SK-N-SH treated with all-trans-retinoic acid at 6 μM for 48 hours (cell line): ENCODE measurements around the gene SLC16A4.
"Not testable (repeated sequence)": the region's sequence is repeated elsewhere in the genome, so short reads cannot be mapped to it uniquely, and the experiment has no call there.

Experiments used
- ATAC-seq: fragments of 200-7000 bp; cut with Tn5 transposase; 3 replicates; pipeline ENCODE4 v1.9.1; 2020; ENCODE audit warnings: mild to moderate bottlenecking, moderate library complexity
- ARNTL ChIP-seq: fragments of 450-650 bp; formaldehyde crosslinking; IDR thresholded peaks from 2 replicates; pipeline ENCODE4 v1.5.0; 2020; ENCODE audit warnings: low read depth, mild to moderate bottlenecking, moderate library complexity, borderline replicate concordance
- BACH2 ChIP-seq: fragments of 250-450 bp; sonication (Bioruptor Pico); IDR thresholded peaks from 2 replicates; pipeline ENCODE4 v1.9.0; 2021; ENCODE audit warnings: mild to moderate bottlenecking, borderline replicate concordance
- CSDC2 ChIP-seq: fragments of 250-450 bp; sonication (Bioruptor Pico); IDR thresholded peaks from 2 replicates; pipeline ENCODE4 v1.5.0; 2020; ENCODE audit warnings: mild to moderate bottlenecking, moderate library complexity
- CSRNP3 ChIP-seq: fragments of 250-450 bp; sonication (Bioruptor Pico); IDR thresholded peaks from 2 replicates; pipeline ENCODE4 v1.5.1; 2021; ENCODE audit warnings: mild to moderate bottlenecking, moderate library complexity
- ESRRG ChIP-seq: fragments of 250-450 bp; sonication (Bioruptor Pico); IDR thresholded peaks from 2 replicates; pipeline ENCODE4 v1.6.1; 2021; ENCODE audit warnings: mild to moderate bottlenecking
- GLIS3 ChIP-seq: fragments of 250-450 bp; sonication (Bioruptor Pico); IDR thresholded peaks from 2 replicates; pipeline ENCODE4 v1.5.0; 2020; ENCODE audit warnings: mild to moderate bottlenecking, moderate library complexity
- ISL1 ChIP-seq: fragments of 250-450 bp; sonication (Bioruptor Pico); IDR thresholded peaks from 2 replicates; pipeline ENCODE4 v2.1.2; 2022; ENCODE audit warnings: mild to moderate bottlenecking, moderate library complexity
- OSR1 ChIP-seq: fragments of 250-450 bp; sonication (Bioruptor Pico); IDR thresholded peaks from 2 replicates; pipeline ENCODE4 v1.8.0; 2022; ENCODE audit warnings: moderate library complexity, mild to moderate bottlenecking, inconsistent platforms
- PPARA ChIP-seq: fragments of 250-450 bp; sonication (Bioruptor Pico); IDR thresholded peaks from 2 replicates; pipeline ENCODE4 v1.5.0; 2020; ENCODE audit warnings: mild to moderate bottlenecking, borderline replicate concordance
- RARB ChIP-seq: fragments of 250-450 bp; sonication (Bioruptor Pico); IDR thresholded peaks from 2 replicates; pipeline ENCODE4 v1.8.0; 2021; ENCODE audit warnings: mild to moderate bottlenecking, moderate library complexity
- SNAI2 ChIP-seq: fragments of 250-450 bp; sonication (Bioruptor Pico); IDR thresholded peaks from 2 replicates; pipeline ENCODE4 v1.5.0; 2020; ENCODE audit warnings: mild to moderate bottlenecking, moderate library complexity
- TCF4 ChIP-seq: fragments of 250-450 bp; sonication (Bioruptor Pico); IDR thresholded peaks from 2 replicates; pipeline ENCODE4 v1.8.0; 2021; ENCODE audit warnings: mild to moderate bottlenecking, moderate library complexity, borderline replicate concordance
- TOX ChIP-seq: fragments of 250-450 bp; sonication (Bioruptor Pico); IDR thresholded peaks from 2 replicates; pipeline ENCODE4 v1.8.0; 2021; ENCODE audit warnings: mild to moderate bottlenecking, moderate library complexity, borderline replicate concordance
- ZFP3 ChIP-seq: fragments of 250-450 bp; sonication (Bioruptor Pico); IDR thresholded peaks from 2 replicates; pipeline ENCODE4 v1.5.0; 2020; ENCODE audit warnings: mild to moderate bottlenecking, moderate library complexity
- ZFP30 ChIP-seq: fragments of 450-650 bp; formaldehyde crosslinking; IDR thresholded peaks from 2 replicates; pipeline ENCODE4 v1.5.0; 2022; ENCODE audit warnings: mild to moderate bottlenecking, moderate library complexity
- ZNF565 ChIP-seq: fragments of 450-650 bp; formaldehyde crosslinking; conservative IDR thresholded peaks from 2 replicates; pipeline ENCODE4 v1.5.0; 2020; ENCODE audit warnings: low read depth, mild to moderate bottlenecking, moderate library complexity
- ZNF70 ChIP-seq: fragments of 450-650 bp; formaldehyde crosslinking; IDR thresholded peaks from 2 replicates; pipeline ENCODE4 v1.5.0; 2020; ENCODE audit warnings: mild to moderate bottlenecking, moderate library complexity
- ZNF8 ChIP-seq: fragments of 450-650 bp; formaldehyde crosslinking; IDR thresholded peaks from 2 replicates; pipeline ENCODE4 v1.5.0; 2020; ENCODE audit warnings: mild to moderate bottlenecking, moderate library complexity
- TF ChIP-seq, protein P1 (sequence below): fragments of 250-450 bp; sonication (Bioruptor Pico); IDR thresholded peaks from 2 replicates; pipeline ENCODE4 v1.8.0; 2020; ENCODE audit warnings: mild to moderate bottlenecking, moderate library complexity, borderline replicate concordance
- TF ChIP-seq, protein P2 (sequence below): fragments of 250-450 bp; sonication (Bioruptor Pico); IDR thresholded peaks from 2 replicates; pipeline ENCODE4 v1.8.0; 2021; ENCODE audit warnings: low read depth, mild to moderate bottlenecking, moderate library complexity, borderline replicate concordance
- TF ChIP-seq, protein P3 (sequence below): fragments of 250-450 bp; sonication (Bioruptor Pico); IDR thresholded peaks from 2 replicates; pipeline ENCODE4 v1.5.1; 2020; ENCODE audit warnings: low read depth, mild to moderate bottlenecking, moderate library complexity
- TF ChIP-seq, protein P4 (sequence below): fragments of 250-450 bp; sonication (Bioruptor Pico); IDR thresholded peaks from 2 replicates; pipeline ENCODE4 v1.5.0; 2020; ENCODE audit warnings: mild to moderate bottlenecking, moderate library complexity

The SLC16A4 gene

DNA sequence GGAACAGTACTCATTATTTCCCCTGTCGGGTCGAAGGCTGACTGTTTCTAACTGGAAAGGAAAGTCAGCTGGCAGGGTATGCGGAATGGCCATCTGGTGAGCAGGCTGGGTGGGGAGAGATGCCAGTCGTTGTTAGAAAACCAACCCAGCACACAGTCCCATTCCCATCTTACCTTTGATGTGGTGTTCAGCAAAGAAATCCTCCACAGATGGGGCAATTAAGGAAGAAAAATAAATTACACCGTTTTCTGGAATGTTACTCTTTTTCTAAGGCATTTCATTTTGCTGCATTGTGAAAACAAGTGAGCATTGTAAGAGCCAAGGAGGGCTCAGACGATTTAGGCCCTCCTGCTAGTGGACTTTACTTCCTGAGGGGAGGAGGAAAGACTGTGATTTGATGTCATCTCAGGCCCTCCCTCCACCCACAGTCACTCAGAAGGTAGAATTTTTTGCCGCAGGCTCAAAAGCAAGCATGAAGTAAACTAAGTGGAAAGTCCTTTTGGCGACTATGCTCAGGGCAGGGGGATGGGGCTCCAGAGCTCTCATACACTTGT is at the start of gene SLC16A4:
Gene SLC16A4 (minus strand): TSS at position 335 of the 554 bp plus-strand sequence. CDS start 1,703 bp downstream, outside the sequence.
- TF ChIP-seq ZNF8 (CRISPR knock-in tag), result no peak
- peak; percentile 44; the same call in 1 of the 2 replicates for TF ChIP-seq TCF4
- peak; percentile 46 for TF ChIP-seq ISL1 (CRISPR knock-in tag)
- peak; percentile 79 for ATAC-seq

DNA sequence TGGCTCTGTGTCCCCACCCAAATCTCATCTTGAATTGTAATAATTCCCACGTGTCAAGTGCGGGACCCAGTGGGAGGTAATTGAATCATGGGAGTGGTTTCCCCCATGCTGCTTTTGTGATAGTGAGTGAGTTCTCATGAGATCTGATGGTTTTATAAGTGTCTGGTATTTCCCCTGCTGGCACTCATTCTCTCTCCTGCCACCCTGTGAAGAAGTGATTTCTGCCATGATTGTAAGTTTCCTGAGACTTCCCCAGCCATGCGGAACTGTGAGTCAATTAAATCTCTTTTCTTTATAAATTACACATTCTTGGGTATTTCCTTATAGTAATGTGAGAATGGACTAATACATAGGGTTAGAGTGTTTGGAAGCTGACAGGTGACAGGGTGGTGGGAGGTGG is 49.0 kb upstream of the SLC16A4 start:
- ATAC-seq, result not testable (repeated sequence)

DNA sequence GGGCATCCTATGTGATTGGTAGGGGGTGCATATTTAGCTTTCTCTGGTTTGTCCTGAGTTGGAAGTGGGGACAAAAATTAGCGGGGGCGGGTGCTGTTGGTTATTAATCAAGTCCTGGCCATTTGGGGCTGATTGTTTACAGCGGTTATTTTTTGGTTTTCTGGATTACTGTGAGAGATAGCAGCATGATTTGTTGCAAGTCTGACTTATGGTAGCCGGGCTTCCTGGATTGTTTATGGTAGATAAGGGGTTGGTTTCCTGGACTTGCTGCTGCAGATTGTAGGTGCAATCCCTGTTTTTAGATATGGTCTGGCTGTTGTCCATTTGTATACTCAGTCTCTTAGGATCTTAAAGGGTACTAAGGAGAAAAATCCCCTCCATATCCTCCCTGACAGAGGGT is 48.1 kb upstream of the SLC16A4 start:
- no peak for ATAC-seq
- TF ChIP-seq SNAI2 (CRISPR knock-in tag) (no peak), GLIS3 (CRISPR knock-in tag) (no peak), BACH2 (CRISPR knock-in tag) (no peak)

DNA sequence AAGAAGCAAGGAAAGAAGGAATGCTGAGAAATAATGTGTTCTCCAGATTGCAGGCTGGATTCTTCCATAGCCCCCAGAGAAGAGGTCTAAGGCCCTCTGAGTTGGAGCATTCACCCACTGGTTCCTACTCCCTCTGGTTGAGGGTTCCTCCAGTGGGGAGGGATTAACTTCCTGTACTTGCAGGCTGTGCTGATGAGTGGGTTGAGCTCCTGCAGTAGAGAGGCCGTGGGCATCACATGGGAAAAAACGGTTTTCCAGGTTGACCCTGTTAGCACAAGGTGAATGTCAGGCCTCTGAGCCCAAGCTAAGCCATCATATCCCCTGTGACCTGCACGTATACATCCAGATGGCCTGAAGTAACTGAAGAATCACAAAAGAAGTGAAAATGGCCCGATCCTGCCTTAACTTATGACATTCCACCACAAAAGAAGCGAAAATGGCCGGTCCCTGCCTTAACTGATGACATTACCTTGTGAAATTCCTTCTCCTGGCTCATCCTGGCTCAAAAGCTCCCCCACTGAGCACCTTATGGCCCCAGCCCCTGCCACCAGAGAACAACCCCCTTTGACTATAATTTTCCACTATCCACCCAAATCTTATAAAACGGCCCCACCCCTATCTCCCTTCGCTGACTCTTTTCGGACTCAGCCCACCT is 46.9 kb upstream of the SLC16A4 start:
- not testable (repeated sequence) for ATAC-seq

- ATAC-seq, result no peak
- TF ChIP-seq CSRNP3, result no peak
- TF ChIP-seq ZFP3 (CRISPR knock-in tag), result no peak
- TF ChIP-seq ISL1 (CRISPR knock-in tag), result no peak
- TF ChIP-seq TCF4, result no peak
- TF ChIP-seq TOX (CRISPR knock-in tag), result no peak
- no peak for TF ChIP-seq OSR1 (CRISPR knock-in tag)
- no peak for TF ChIP-seq PPARA (CRISPR knock-in tag)
- no peak for TF ChIP-seq SNAI2 (CRISPR knock-in tag)
Measured at GRCh38 chr1:110436635-110437034, 45.8 kb upstream of the SLC16A4 start.

GRCh38 chr1:110434946-110435345 is 44.1 kb upstream of the SLC16A4 start:
- no peak for TF ChIP-seq SNAI2 (CRISPR knock-in tag)
- TF ChIP-seq ZNF70 (CRISPR knock-in tag), result no peak
- TF ChIP-seq, protein P1, sequence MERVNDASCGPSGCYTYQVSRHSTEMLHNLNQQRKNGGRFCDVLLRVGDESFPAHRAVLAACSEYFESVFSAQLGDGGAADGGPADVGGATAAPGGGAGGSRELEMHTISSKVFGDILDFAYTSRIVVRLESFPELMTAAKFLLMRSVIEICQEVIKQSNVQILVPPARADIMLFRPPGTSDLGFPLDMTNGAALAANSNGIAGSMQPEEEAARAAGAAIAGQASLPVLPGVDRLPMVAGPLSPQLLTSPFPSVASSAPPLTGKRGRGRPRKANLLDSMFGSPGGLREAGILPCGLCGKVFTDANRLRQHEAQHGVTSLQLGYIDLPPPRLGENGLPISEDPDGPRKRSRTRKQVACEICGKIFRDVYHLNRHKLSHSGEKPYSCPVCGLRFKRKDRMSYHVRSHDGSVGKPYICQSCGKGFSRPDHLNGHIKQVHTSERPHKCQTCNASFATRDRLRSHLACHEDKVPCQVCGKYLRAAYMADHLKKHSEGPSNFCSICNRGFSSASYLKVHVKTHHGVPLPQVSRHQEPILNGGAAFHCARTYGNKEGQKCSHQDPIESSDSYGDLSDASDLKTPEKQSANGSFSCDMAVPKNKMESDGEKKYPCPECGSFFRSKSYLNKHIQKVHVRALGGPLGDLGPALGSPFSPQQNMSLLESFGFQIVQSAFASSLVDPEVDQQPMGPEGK (CRISPR knock-in tag), result no peak
- no peak for TF ChIP-seq ARNTL (CRISPR knock-in tag)
- TF ChIP-seq ZNF8 (CRISPR knock-in tag), result no peak
- TF ChIP-seq, protein P2, sequence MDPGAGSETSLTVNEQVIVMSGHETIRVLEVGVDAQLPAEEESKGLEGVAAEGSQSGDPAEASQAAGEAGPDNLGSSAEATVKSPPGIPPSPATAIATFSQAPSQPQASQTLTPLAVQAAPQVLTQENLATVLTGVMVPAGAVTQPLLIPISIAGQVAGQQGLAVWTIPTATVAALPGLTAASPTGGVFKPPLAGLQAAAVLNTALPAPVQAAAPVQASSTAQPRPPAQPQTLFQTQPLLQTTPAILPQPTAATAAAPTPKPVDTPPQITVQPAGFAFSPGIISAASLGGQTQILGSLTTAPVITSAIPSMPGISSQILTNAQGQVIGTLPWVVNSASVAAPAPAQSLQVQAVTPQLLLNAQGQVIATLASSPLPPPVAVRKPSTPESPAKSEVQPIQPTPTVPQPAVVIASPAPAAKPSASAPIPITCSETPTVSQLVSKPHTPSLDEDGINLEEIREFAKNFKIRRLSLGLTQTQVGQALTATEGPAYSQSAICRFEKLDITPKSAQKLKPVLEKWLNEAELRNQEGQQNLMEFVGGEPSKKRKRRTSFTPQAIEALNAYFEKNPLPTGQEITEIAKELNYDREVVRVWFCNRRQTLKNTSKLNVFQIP (CRISPR knock-in tag), result no peak
- no peak for TF ChIP-seq BACH2 (CRISPR knock-in tag)
- TF ChIP-seq TCF4, result no peak
- TF ChIP-seq ZFP30 (CRISPR knock-in tag), result no peak
- no peak for TF ChIP-seq PPARA (CRISPR knock-in tag)
- TF ChIP-seq RARB (CRISPR knock-in tag), result no peak
- no peak for TF ChIP-seq GLIS3 (CRISPR knock-in tag)
- no peak for TF ChIP-seq ZFP3 (CRISPR knock-in tag)
- no peak for TF ChIP-seq CSDC2
- TF ChIP-seq CSRNP3, result no peak
- TF ChIP-seq, protein P3, sequence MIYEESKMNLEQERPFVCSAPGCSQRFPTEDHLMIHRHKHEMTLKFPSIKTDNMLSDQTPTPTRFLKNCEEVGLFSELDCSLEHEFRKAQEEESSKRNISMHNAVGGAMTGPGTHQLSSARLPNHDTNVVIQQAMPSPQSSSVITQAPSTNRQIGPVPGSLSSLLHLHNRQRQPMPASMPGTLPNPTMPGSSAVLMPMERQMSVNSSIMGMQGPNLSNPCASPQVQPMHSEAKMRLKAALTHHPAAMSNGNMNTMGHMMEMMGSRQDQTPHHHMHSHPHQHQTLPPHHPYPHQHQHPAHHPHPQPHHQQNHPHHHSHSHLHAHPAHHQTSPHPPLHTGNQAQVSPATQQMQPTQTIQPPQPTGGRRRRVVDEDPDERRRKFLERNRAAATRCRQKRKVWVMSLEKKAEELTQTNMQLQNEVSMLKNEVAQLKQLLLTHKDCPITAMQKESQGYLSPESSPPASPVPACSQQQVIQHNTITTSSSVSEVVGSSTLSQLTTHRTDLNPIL (CRISPR knock-in tag), result no peak
- no peak for TF ChIP-seq ESRRG (CRISPR knock-in tag)
- TF ChIP-seq ZNF565 (CRISPR knock-in tag), result no peak
- TF ChIP-seq, protein P4, sequence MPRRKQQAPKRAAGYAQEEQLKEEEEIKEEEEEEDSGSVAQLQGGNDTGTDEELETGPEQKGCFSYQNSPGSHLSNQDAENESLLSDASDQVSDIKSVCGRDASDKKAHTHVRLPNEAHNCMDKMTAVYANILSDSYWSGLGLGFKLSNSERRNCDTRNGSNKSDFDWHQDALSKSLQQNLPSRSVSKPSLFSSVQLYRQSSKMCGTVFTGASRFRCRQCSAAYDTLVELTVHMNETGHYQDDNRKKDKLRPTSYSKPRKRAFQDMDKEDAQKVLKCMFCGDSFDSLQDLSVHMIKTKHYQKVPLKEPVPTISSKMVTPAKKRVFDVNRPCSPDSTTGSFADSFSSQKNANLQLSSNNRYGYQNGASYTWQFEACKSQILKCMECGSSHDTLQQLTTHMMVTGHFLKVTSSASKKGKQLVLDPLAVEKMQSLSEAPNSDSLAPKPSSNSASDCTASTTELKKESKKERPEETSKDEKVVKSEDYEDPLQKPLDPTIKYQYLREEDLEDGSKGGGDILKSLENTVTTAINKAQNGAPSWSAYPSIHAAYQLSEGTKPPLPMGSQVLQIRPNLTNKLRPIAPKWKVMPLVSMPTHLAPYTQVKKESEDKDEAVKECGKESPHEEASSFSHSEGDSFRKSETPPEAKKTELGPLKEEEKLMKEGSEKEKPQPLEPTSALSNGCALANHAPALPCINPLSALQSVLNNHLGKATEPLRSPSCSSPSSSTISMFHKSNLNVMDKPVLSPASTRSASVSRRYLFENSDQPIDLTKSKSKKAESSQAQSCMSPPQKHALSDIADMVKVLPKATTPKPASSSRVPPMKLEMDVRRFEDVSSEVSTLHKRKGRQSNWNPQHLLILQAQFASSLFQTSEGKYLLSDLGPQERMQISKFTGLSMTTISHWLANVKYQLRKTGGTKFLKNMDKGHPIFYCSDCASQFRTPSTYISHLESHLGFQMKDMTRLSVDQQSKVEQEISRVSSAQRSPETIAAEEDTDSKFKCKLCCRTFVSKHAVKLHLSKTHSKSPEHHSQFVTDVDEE, result no peak
- no peak for TF ChIP-seq OSR1 (CRISPR knock-in tag)
- no peak for ATAC-seq
